Measurements from ENCODE around the gene CRYBA4.

Gene CRYBA4

GRCh38 chr22:26631282-26631681 is 9.5 kb downstream of the CRYBA4 start:
- DNase-seq: no peak

- no peak for DNase-seq
Measured at GRCh38 chr22:26632422-26633155, 10.8 kb downstream of the CRYBA4 start.

GRCh38 chr22:26634189-26634588 is 12.4 kb downstream of the CRYBA4 start:
- DNase-seq: no peak

DNA sequence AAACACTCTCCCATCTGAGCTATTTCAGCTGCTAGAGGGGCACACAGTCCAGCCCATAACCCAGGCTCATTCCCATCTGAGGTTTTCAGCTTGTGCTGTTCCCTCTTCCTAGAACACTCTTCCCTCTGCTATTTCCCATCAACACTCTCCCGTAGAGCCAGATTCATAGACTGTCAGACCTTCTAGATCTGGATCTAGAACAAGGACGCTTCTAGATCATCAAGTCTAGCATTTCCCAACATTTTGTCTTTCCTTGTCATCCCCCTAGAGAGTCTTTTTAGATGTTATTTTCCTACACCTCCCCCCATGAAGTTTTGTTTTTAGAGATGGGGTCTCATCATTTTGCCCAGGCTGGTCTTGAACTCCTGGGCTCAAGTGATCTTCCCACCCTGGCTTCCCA is 13.4 kb downstream of the CRYBA4 start:
- DNase-seq: no peak

DNA sequence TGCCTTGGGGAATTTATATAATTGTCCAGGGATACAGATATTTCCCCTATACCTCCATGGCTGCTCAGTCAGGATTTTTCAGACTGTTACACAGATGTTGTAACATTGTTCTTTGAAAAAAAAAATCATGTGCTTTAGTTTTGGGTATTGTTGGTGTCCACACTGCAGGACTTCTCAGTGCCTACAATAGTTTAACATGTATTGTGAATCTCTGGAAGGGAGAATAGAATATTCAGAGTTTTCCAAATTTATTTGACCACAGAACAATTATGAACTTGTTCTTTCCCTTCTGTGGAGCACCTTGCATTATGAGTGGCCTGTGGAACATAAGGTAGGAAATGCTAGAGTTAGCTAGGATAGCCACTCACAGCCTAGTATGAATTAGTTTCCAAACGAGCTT is 14.5 kb downstream of the CRYBA4 start:
- DNase-seq: no peak

- no peak for DNase-seq
Measured at GRCh38 chr22:26642465-26643417, 21.0 kb downstream of the CRYBA4 start.

GRCh38 chr22:26643418-26644100 is 21.8 kb downstream of the CRYBA4 start:
- no peak for DNase-seq

GRCh38 chr22:26646158-26646557 is 24.4 kb downstream of the CRYBA4 start:
- no peak for DNase-seq

- no peak for DNase-seq
Measured at GRCh38 chr22:26648011-26648497, 26.3 kb downstream of the CRYBA4 start.

- DNase-seq: no peak
Measured at GRCh38 chr22:26648528-26649388, 27.0 kb downstream of the CRYBA4 start.

- DNase-seq: no peak
Measured at GRCh38 chr22:26650722-26651421, 29.1 kb downstream of the CRYBA4 start.

- no peak for DNase-seq
Measured at GRCh38 chr22:26651815-26652214, 30.1 kb downstream of the CRYBA4 start.

GRCh38 chr22:26656891-26657851 is 35.4 kb downstream of the CRYBA4 start, which contains the start of gene MIAT:
Gene MIAT, plus strand, starts transcription at chr22:26657588.
- DNase-seq: no peak

DNA sequence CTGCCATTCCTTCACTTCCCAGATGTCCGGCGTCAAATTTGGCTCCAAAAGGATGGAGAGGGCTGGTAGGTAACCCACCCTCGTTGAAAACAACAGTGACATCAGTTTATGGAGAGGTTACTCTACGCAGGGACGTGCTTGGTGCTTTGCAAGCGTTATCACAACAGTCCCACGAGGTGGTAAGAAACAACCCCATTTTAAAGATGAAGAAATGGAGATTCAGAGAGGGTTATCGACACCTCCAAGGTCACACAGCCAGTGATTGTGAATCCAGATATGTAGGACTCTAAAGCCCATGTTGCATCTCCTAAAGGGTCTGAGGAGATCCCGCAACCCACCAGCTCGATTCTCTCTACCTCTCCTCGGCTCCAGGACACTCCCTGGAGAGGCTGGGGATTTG is 36.4 kb downstream of the CRYBA4 start:
- no peak for DNase-seq

- DNase-seq: no peak
Measured at GRCh38 chr22:26658671-26659478, 37.1 kb downstream of the CRYBA4 start.

GRCh38 chr22:26660356-26660755 is 38.6 kb downstream of the CRYBA4 start:
- no peak for DNase-seq

GRCh38 chr22:26660961-26661578 is 39.3 kb downstream of the CRYBA4 start:
- no peak for DNase-seq

DNA sequence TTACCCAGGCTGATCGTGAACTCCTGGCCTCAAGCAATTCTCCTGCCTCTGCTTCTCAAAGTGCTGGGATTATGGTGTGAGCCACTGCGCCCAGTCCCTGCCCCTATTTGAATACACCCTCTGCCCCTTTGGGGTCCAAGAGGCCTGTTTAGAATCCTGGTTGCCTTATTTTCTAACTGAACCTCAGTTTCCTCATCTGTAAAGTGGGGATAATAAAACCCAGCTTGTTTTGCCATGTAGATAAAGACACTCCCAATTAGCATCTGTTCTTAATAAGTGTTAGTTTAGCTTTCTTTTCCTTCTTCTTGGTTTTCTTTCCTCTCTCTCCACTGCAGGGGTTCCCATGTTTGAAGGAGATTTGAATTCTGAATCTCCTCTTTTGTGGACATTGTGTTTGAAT is 40.4 kb downstream of the CRYBA4 start:
- no peak for DNase-seq

DNA sequence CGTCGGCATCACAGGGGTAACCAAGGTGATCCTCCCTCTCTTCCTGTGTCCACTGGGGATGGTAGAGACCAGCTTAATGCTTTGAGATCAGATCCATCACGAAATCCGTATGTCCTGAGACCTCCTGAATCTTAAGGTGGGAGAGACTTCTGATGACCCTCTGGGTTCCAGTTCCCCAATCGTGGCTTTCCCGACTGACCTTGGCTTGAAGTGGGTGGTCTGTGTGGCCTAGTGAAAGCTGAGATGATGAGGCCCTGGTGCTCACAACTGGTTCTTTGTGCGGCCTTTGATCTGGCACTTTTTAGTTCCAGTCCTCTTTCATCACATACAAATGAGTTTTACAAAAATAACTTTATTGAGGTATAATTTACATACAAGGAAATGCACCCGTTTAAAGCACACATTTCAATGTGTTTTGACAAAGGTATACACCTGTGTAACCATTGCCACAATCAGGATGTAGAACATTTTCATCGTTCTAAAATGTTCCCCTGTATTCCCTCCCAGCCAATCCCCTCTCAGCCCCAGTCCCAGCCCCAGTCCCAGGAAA is 41.7 kb downstream of the CRYBA4 start:
- no peak for DNase-seq
